CD4-positive, alpha-beta T cell treated with Interleukin-15 for 4 hours (primary cell): ENCODE results near the gene SETD1B.
"Not testable (repeated sequence)": the region's sequence is repeated elsewhere in the genome, so short reads cannot be mapped to it uniquely, and the experiment has no call there.

Source experiments
- DNase-seq: peaks from one replicate; pipeline ENCODE4 v3.0.0-alpha.2; 2020; ENCODE audit warnings: low spot score

SETD1B gene

DNA sequence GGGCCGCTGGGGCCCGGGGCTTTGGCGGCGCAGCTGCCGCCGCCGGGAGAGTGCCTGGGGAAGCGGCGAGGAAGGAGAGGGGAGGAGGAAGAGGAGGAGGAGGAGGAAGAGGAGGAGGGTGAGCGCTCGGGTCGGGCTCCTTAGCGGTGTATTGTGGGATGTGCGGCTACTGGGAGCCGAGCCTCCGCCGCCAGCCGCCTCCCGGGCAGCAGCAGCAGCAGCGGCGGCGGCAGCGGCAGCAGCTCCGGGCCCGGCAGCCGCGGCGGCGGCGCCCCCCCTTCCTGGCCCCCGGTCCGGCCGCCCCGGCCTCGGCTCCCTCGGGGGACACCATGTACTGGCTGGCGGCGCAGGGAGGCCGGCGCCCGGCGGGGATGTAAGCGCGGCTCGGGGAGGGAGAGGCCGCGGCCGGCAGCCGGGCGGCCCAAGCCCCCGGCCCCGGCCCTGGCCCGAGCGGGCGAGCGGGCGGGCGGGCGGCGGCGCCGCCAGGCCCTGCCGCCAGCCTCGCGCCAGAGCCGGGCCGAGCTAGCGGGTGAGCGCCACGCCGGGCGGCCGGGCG is at the start of gene SETD1B:
Gene SETD1B, plus strand, starts transcription at position 149 of the 556 bp plus-strand sequence. CDS start 729 bp downstream, outside the sequence.
- no peak for DNase-seq

DNA sequence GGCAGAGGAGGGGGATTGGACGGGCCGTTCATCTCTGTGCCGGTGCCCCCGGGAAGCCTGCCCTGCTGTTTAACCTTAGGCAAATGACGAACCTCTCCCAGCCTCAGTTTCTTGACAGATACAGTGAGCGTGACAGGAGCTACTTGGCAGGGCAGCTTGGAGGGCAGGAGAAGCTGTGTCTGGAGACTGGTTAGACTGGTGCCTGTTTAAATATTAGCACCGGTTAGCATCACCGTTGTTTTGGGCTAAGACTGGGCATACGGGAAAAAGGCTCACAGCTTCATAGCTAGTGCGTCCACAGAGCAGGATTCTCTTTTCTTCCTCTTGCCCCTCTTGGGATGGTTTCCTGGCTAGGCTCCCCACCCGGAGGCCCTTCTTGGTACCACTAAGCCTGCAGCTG is 49.0 kb upstream of the SETD1B start:
- no peak for DNase-seq

DNA sequence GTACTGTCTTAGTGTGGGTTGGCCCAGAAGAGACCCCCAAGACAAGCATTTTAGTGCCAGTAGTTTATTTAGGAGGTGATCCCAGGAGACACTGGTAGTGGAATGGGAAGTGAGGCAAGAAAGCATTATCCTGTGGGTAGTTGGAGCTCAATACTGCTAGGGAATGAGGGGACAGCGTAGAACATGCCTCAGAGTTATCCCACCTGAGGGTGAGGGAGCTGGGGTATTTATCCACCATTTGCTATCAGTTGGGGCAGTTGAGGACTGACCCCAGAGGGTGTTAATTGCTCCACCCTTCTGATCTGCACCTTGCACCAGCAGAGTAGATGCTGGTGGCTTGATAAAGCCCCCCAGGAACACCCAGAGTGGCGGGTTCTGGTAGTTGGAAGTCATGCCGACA is 48.2 kb upstream of the SETD1B start:
- DNase-seq: no peak

DNA sequence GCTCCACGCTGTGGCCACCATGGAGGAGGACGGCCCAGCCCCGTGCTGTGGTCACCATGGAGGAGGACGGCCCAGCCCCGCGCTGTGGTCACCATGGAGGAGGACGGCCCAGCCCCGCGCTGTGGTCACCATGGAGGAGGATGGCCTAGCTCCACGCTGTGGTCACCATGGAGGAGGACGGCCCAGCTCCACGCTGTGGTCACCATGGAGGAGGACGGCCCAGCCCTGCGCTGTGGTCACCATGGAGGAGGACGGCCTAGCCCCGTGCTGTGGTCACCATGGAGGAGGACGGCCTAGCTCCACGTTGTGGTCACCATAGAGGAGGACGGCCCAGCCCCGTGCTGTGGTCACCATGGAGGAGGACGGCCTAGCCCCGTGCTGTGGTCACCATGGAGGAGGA is 45.3 kb upstream of the SETD1B start:
- not testable (repeated sequence) for DNase-seq

DNA sequence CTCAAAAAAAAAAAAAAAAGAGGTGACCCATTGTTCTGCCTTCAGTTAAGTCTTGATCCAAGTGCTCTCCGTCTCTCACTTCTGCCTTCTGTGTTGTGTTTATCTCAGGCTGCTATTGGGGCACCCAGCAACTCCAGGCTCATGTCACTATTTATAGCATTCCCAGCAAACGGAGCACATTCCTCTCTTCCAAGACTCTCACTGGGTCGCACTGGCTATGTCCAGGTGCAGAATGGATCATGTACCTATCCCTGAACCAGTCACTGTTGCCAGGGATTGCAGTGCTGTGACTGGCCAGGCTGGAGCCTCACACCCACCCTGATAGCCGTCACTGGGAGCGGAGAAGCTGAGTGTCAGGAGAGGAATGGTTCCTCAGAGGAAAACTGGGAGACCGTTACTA is 41.5 kb upstream of the SETD1B start:
- DNase-seq: no peak

DNA sequence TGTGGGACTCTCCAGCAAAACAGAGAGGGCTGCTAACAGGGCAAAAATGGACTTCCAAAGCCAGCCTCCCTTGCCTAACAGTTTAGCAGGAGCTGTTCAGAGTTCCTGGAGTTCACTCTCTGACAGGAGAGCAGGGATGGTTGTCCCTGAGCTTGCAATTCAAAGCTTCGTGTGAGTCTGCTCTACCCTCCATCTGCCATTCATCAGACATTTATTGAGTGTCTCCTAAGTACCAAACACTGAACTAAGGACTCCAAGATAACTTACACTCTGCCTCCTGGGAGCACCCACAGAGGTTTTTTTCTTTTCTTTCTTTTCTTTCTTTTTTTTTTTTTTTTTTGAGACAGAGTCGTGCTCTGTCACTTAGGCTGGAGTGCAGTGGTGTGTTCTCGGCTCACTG is 39.0 kb upstream of the SETD1B start:
- DNase-seq: no peak

DNA sequence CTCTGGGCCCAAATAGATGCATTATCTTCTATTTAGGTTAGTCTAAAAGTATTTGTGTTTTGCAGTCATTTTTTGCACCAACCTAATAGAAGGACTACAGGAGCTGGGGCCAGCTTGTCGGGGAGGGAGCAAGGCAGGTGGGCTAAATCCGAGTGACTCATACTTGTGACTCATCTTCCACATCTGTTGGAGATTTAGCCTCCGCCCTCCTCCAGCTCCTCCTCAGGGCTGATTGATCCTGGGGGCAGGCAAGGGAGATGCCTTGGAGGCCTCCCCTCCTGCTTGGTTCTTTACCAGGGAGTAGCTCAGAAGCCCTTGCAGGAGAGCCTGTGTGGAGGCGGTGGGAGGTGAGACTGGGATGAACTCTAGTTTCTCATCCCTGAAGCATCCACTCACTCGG is 38.2 kb upstream of the SETD1B start:
- DNase-seq: no peak

DNA sequence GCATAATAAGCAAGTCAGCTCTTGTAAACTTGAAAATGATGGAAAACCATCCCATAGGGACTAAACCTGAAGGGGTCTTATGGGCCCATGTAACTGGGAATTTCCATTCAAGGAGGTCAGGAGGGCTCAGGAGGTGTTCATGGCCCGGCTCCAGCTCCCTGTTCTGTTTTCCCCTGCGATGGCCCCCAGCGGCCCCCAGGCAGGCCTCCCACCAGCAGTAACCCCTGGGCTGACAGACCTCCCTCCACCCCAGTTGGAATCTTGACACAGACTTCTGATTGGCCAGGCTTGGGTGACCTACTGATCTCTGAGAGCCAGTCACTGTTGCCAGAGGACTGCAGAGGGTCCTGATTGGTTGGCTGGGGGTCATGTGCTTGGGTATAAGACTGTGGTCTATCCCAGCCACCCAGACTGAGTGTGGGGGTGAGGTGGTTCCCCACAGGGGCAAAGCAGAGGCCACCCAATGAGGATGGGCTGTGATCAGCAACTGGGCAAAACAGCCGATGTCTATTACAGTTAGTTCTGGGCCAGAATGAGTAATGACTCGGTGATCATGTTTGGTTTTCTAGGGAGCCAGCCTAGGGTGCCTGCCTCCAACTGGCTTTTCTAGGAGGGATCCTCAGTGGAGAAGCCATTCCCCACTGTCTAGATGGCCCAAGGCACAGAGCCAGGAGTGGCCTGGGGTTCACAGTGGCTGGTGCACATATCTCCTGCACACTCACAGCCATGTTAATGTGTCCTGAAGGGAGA is 37.3 kb upstream of the SETD1B start:
- no peak for DNase-seq

DNA sequence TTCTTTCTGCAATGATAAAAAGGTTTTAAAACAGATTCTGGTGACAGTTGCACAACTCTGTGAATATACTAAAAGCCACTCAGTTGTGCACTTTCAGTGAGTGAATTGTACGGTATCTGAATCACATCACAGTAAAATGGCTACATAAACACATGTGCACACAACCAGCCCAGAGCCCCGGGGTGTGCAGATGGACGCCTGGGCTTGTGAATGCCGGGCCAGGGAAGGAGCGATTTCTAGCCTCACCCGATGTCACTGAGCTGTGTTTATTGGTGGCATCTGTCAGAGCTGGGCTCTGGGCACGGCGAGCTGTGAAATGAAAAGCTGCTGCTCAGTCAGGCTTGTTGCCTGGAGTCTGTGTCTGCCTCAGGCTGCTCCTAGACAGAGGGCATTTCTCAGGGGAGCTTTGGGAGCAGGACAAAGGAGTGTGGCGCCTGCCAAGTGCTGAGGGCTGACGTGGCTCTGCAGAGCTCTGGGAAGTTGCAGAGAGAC is 36.2 kb upstream of the SETD1B start:
- DNase-seq: no peak

DNA sequence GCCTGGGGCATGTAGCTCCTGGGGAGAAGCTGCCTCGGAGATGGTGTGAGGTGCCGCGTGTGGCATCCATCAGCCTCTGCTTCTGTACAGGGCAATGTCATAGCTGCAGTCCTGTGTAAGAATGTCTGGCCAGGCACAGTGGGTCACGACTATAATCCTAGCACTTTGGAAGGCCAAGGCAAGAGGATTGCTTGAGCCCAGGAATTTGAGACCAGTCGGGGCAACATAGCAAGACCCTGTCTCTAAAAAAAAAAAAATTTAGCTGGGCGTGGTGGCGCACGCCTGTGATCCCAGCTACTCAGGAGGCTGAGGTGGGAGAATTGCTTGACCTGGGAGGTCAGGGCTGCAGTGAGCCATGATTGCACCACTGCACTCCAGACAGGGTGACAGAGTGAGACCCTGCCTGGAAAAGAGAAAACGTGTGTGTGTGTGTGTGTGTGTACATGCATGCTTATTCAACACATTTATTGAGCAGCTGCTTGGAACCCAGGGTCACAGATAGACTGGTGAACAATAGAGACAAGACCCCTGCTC is 34.4 kb upstream of the SETD1B start:
- no peak for DNase-seq

DNA sequence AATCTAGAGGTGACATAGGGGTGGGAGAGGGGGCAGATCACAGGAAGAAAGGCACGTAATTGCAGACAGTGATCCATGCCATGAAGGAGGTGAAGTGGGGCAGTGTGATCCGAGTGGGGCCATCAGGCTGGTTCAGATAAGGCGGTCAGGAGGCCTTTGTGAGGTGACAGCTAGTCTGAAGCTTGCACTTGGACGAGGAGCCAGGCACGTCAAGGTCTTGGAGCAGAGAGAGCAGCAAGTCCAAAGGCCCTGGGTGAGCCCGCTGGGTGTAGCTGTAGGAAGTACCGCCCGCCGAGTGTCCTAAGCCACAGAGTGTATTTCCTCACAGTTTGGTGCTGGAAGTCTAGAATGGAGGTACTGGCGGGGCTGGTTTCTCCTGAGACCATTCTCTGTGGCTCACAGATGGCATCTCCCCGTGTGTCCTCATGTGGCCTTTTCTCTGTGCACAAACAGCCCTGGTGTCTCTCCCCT is 33.9 kb upstream of the SETD1B start:
- no peak for DNase-seq

DNA sequence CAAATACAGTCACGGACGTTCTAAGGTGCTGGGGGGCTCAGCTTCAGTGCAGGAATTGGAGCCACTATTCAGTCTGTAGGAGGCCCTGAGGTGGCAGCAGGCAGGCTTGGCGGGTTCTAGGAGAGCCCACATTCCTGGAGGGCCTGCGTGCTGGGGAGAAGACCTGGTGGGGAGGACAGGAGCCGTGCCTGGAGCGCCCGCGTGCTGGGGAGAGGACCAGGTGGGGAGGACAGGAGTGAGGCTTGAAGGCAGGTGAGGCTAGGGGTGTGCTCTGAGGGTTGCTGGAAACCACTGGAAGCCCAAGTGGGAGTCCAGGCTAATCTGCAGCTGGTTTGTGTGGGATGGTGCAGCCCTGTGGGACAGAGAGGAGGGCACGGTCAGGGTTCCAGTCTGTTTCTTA is 33.4 kb upstream of the SETD1B start:
- no peak for DNase-seq

DNA sequence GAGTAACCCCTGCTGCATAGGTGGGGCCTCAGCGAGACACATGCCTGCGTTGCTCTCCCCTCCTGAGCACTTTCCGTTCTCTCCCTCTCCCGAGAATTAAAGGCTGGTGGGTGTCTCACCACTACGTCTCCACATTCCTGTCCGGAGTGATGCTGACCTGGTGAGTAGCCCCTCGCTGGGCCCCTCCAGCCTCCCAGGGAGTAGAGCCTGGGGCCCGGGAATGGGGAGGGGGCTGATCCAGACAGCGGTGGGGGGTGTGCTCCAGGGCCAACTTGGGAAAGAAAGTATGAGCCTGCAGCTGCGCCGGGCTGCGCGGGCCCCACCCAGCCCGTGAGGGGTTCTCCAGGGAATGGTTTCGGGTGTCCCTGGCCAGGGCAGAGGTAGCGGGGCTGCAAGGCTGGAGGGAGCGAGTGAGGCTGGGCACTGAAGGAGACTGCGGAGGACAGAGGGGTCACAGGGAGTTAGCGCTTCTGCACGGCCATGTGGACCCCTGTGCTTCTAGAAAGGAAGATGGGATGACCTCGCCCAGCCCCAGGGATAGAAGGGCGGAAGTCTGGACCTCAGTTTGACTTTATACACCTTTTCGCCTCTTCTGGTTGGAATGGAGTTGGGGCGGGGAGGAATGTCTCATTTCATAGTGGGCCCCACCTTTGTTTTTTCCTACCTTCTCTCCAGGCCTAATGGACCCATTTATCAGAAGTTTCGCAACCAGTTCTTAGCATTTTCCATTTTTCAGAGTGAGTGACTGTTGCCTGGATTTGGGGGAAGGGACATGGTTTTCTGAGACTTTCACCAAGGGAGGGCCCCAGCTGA is 32.8 kb upstream of the SETD1B start:
- DNase-seq: no peak

DNA sequence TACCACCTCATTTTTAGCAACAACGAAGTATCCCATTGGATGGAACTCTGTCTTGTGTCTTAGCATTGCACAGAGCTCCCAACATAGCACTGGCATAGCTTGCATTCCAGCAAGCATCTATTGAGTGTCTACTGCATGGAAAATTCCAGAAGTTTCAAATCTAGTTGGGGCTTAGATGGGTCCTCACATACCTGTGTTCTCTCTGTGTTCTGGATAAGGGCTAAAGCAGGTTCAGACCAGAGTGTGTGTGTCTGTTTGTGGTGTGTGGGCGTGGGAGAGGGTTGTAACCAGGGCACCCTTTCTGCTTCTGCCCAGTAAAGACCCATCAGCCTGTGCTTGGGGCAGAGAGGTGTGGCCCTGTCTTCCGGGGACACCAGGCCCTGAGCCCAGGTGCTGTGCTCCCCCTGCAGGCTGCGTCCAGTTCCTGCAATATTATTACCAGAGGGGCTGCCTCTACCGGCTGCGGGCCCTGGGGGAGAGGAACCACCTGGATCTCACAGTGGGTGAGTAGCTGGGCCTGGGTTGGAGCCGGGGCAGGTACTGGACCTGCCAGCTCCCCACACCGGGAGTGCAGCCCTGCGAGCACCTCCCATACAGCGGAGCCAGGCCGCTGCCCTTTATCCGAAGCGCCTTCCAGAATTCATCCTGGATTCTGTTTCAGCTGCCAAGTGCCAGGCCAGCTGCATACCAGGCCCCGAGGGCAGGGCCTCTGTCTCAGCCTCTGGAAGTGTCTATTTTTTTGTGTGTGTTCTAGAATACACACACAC is 30.6 kb upstream of the SETD1B start:
- DNase-seq: peak; percentile 80

DNA sequence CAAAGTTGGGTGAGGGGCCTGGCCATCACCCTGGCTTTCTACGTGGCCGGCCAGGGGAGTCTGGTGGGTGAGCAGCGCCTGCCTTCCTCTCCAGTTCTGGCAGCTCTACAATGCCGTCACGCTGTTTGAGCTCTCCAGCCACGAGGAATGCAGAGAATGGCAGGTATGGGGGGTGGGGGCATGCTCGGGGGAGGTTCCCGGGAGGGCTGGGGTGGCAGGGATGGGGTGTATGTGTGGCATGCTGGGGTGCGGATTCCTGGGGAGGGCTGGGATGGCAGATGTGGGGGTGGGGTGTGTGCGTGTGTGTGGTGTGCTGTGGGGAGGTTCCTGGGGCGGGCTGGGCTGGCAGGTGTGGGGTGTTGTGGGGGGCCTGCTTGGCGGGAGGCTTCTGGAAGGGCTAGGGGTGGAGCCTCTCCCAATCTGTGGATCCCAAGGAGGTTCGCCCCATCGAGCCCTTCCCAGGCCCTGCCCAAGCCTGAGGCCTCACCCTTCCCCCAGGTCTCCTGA is 28.8 kb upstream of the SETD1B start:
- DNase-seq: no peak

DNA sequence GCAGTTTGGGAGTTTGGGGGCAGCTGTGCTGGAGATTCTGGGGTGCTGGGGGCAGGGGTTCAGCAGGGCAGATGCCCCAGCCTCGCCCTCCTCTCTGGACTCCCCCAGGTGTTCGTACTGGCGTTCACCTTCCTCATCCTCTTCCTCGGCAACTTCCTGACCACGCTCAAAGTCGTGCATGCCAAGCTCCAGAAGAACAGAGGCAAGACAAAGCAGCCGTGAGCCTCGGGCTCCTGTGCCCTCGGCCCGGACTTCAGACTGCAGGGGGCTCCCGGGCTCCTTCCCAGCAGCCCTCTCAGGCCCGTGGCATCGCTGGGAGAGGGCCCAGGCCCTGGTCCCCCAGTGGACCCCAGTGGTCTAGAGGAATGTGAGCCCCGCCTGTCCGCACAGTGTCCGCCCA is 28.3 kb upstream of the SETD1B start:
- no peak for DNase-seq

DNA sequence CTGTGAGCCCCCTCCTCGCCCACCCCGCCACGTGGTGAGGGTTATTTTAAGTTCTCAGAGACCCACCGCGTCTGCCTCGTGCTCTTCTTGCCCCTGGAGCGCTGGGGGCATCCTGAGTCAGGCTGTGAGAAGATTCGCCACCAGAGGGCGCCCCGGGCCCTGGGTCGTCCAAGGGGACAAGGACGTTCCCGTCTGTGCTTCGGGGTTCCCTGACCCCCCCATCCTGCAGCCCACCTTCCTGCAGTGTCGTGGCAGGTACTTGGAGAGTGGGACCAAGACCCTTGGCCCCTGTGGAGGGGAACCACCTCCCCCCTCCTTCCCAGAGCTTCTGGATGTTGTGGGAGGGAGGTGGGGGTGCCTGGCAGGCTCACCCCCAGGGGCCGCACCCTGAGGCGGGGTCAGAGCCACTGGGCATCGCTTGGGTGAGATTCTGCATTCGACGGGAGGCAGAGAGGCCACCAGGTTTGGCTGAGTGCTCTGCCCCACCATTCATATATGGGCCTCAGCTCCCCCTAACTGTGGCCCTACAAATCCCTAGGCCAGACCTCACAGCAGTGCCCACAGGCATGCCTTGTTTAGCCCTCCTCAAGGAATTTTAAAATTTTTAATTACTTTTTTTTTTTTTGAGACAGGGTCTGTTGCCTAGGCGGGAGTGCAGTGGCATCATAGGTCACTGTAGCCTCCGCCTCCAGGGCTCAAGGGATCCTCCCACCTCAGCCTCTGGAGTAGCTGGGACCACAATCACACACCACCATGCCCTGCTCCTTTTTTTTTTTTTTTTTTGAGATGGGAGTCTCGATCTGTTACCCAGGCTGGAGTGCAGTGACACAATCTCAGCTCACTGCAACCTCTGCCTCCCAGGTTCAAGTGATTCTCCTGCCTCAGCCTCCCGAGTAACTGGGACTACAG is 27.4 kb upstream of the SETD1B start:
- peak; percentile 88 for DNase-seq

DNA sequence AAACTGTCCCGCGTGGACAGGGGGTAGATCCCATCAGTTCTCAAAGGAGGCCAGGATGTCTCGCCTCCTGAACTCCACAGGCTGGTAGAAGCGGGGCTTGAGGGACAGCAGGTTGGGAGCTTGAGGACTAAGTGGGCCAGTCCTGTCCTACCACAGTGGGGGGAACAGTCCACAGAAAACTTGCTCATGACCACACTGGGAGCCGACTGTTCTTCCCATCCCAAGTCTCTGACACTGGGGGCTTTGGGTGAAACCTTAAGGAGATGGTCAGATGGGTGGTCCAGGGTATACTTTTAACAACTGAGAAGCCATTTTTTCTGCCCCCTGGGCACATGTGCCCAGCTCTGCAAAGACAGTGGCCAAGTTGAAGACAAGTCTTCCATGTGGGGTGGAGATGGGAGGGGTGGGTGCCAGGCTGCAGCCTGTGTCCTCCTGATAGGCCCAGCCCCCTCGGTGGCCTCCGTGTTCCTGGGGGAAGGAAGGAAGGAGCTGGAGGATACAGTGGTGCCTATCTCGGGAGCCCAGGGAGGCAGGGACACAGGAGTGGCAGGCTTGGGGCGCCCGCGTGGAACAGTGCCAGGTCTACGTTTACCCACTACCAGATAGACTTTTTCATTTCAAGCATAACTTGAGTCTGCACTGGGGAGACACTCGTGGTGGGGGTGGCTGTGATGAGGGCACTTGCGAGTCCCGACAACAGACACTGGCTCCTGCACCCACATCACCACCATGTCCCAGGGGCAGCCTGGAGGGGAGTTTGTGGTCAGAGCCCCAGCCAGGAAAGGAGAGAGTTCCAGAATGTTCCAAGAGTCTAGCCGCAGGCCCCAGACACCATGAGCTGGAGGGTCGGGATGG is 25.0 kb upstream of the SETD1B start:
- no peak for DNase-seq

DNA sequence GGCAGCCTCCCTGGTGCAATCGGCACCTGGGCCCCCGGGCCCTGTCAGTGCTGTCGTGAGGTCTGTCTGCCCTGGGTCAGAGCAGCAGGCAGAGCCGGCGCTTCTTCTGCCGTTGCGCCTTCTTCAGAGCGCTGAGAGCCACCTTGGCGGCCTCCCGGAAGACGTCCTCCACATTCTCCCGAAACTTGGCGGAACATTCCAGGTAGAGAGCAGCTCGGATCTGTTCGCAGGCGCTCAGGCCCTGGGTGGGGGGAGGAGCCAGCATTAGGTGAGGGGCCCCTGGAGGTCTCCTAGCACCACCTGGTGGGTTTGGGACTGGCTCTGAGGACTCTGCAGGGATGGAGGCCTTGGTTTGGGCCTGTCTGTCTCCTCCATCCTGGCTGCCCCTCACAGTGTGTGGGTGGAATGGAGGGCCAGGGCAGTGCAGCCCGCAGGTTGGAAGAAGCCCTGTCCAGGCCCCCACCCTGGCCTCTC is 24.4 kb upstream of the SETD1B start:
- no peak for DNase-seq
